ENCODE data around the gene TOP3A.

DNA sequence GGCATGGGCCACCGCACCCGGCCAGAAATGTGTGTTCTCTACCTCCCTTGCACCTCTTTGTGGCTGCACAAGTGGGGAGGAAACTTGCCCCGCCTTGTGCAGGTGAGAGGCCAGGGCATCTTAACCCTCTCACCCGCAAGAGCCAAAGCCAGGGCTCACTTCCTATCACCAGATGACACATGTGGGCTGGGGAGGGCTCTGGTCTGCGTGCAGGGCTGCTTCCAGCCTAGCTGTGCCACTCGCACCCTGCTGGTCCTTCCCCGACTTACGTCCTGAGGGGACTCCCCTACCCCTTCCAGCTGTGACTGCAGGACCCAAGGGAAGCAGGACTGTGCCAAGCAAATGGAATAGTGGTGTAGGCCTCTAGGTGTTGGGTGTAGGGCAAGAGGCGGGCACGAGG, 47.4 kb downstream of the TOP3A start:
- TF ChIP-seq, protein P1, sequence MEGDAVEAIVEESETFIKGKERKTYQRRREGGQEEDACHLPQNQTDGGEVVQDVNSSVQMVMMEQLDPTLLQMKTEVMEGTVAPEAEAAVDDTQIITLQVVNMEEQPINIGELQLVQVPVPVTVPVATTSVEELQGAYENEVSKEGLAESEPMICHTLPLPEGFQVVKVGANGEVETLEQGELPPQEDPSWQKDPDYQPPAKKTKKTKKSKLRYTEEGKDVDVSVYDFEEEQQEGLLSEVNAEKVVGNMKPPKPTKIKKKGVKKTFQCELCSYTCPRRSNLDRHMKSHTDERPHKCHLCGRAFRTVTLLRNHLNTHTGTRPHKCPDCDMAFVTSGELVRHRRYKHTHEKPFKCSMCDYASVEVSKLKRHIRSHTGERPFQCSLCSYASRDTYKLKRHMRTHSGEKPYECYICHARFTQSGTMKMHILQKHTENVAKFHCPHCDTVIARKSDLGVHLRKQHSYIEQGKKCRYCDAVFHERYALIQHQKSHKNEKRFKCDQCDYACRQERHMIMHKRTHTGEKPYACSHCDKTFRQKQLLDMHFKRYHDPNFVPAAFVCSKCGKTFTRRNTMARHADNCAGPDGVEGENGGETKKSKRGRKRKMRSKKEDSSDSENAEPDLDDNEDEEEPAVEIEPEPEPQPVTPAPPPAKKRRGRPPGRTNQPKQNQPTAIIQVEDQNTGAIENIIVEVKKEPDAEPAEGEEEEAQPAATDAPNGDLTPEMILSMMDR (IDR thresholded peaks at IDR 0.05; ENCODE audit: low read length), result no peak
- TF ChIP-seq EZH2 (IDR thresholded peaks at IDR 0.05; ENCODE audit: borderline replicate concordance, low read length), result no peak
